GM23338 (cell line): Measurements from ENCODE around the gene MICA. TPM values are rescaled to one million over a fixed set of nuclear protein-coding genes. Genes with fewer than 3 reads are reported as not detected.

ENCODE experiments used
- ATAC-seq: fragments of 200-7000 bp; cut with Tn5 transposase; 3 replicates; pipeline ENCODE4 v1.9.1; 2020
- DNase-seq: peaks from one replicate; pipeline ENCODE4 v3.0.0-alpha.2; 2015; ENCODE audit warnings: low spot score
- H2AFZ ChIP-seq: fragments of 200-600 bp; sonication (generic); 2 replicates; pipeline ENCODE4 v1.8.0; 2016; ENCODE audit warnings: antibody characterized with exemption, mild to moderate bottlenecking, moderate library complexity
- H3F3A ChIP-seq: fragments of 200-600 bp; sonication (generic); replicated peaks from 2 replicates; pipeline ENCODE4 v1.8.0; 2017; ENCODE audit warnings: antibody characterized with exemption, mixed run types, low read depth
- H3K27ac ChIP-seq: fragments of 200-600 bp; sonication (generic); 2 replicates; pipeline ENCODE4 v1.6.1; 2016; ENCODE audit warnings: low read depth
- H3K27me3 ChIP-seq: fragments of 200-600 bp; sonication (generic); 2 replicates; pipeline ENCODE4 v1.8.0; 2016; ENCODE audit warnings: mild to moderate bottlenecking, mixed run types, moderate library complexity; ENCODE audit not compliant: insufficient read depth
- H3K36me3 ChIP-seq: fragments of 200-600 bp; sonication (generic); 2 replicates; pipeline ENCODE4 v1.8.0; 2016; ENCODE audit warnings: mild to moderate bottlenecking; ENCODE audit not compliant: insufficient read depth
- H3K4me1 ChIP-seq: fragments of 200-600 bp; sonication (generic); 2 replicates; pipeline ENCODE4 v1.8.0; 2016; ENCODE audit warnings: mild to moderate bottlenecking, moderate library complexity; ENCODE audit not compliant: insufficient read depth
- H3K4me2 ChIP-seq: fragments of 200-600 bp; sonication (generic); 2 replicates; pipeline ENCODE4 v1.7.1; 2017; ENCODE audit warnings: mixed run types
- H3K4me3 ChIP-seq: fragments of 200-600 bp; sonication (generic); 2 replicates; pipeline ENCODE4 v1.6.1; 2016; ENCODE audit warnings: mixed run types
- H3K79me2 ChIP-seq: fragments of 200-600 bp; sonication (generic); replicated peaks from 2 replicates; pipeline ENCODE4 v1.8.0; 2017; ENCODE audit warnings: mild to moderate bottlenecking; ENCODE audit not compliant: insufficient read depth
- H3K9me2 ChIP-seq: fragments of 200-600 bp; sonication (generic); 2 replicates; pipeline ENCODE4 v1.8.0; 2017; ENCODE audit not compliant: insufficient read depth
- H4K20me1 ChIP-seq: fragments of 200-600 bp; sonication (generic); replicated peaks from 2 replicates; pipeline ENCODE4 v1.8.0; 2017; ENCODE audit warnings: mild to moderate bottlenecking; ENCODE audit not compliant: insufficient read depth
- H3K27ac Mint-ChIP-seq: 2 replicates; pipeline ENCODE4 v1.8.0; 2020; ENCODE audit warnings: inconsistent platforms, mild to moderate bottlenecking, moderate library complexity, mixed read lengths
- H3K27me3 Mint-ChIP-seq: 3 replicates; pipeline ENCODE4 v1.8.0; 2022; ENCODE audit warnings: low read depth, mild to moderate bottlenecking, moderate library complexity, mixed read lengths, inconsistent platforms; ENCODE audit not compliant: insufficient read depth, poor library complexity
- H3K36me3 Mint-ChIP-seq: 3 replicates; pipeline ENCODE4 v1.8.0; 2021; ENCODE audit warnings: low read depth, mild to moderate bottlenecking, inconsistent platforms, moderate library complexity, mixed read lengths
- H3K4me1 Mint-ChIP-seq: 3 replicates; pipeline ENCODE4 v1.8.0; 2020; ENCODE audit warnings: mild to moderate bottlenecking, inconsistent platforms, mixed read lengths
- H3K4me3 Mint-ChIP-seq: 3 replicates; pipeline ENCODE4 v1.8.0; 2021; ENCODE audit warnings: moderate library complexity, mild to moderate bottlenecking, inconsistent platforms, mixed read lengths
- H3K9me3 Mint-ChIP-seq: 3 replicates; pipeline ENCODE4 v1.8.0; 2020; ENCODE audit warnings: moderate library complexity, mild to moderate bottlenecking, inconsistent platforms, mixed read lengths
- CREB1 ChIP-seq: fragments of 250-450 bp; sonication (Bioruptor Pico); IDR thresholded peaks from 2 replicates; pipeline ENCODE4 v1.5.0; 2020; ENCODE audit warnings: low read depth, mild to moderate bottlenecking, moderate library complexity
- EZH2 ChIP-seq: fragments of 200-600 bp; sonication (generic); IDR thresholded peaks from one replicate; pipeline ENCODE4 v1.8.0; 2017; ENCODE audit warnings: antibody characterized with exemption, mild to moderate bottlenecking, low read depth; ENCODE audit not compliant: unreplicated experiment
- EZH2phosphoT487 ChIP-seq: fragments of 200-600 bp; sonication (generic); IDR thresholded peaks from one replicate; pipeline ENCODE4 v1.8.1; 2018; ENCODE audit warnings: antibody characterized with exemption; ENCODE audit not compliant: unreplicated experiment
- JUNB ChIP-seq: IDR thresholded peaks from one replicate; pipeline ENCODE4 v1.6.1; 2016; ENCODE audit warnings: antibody characterized with exemption; ENCODE audit not compliant: unreplicated experiment
- NANOG ChIP-seq: IDR thresholded peaks from 2 replicates; pipeline ENCODE4 v1.6.1; 2016; ENCODE audit warnings: antibody characterized with exemption, borderline replicate concordance
- POLR2AphosphoS5 ChIP-seq: IDR thresholded peaks from 2 replicates; pipeline ENCODE4 v1.6.1; 2016; ENCODE audit warnings: antibody characterized with exemption, low read depth
- STAT1 ChIP-seq: IDR thresholded peaks from one replicate; pipeline ENCODE4 v1.6.1; 2016; ENCODE audit warnings: antibody characterized with exemption; ENCODE audit not compliant: unreplicated experiment
- ZNF114 ChIP-seq: fragments of 250-450 bp; sonication (Bioruptor Pico); IDR thresholded peaks from 2 replicates; pipeline ENCODE4 v1.5.0; 2020; ENCODE audit warnings: mild to moderate bottlenecking, moderate library complexity
- ZNF331 ChIP-seq: fragments of 250-450 bp; sonication (Bioruptor Pico); IDR thresholded peaks from 2 replicates; pipeline ENCODE4 v1.5.0; 2020; ENCODE audit warnings: low read depth, mild to moderate bottlenecking, moderate library complexity
- polyA plus RNA-seq: library from polyadenylated mRNA; unstranded; fragments of >200 nt; fragmentation: Nextera tagmentation; extraction: Ambion mirVana; gene quantifications from 2 replicates; pipeline ENCODE4 v1.2.1, GENCODE V29; 2016
- total RNA-seq: library from RNA; depleted of rRNA; stranded (reverse); fragments of >200 nt; shearing (Covaris generic); gene quantifications from 2 replicates; pipeline ENCODE4 v1.2.3, GENCODE V29; 2014
- TF ChIP-seq, protein P1 (sequence below): IDR thresholded peaks from 2 replicates; pipeline ENCODE4 v1.6.1; 2016; ENCODE audit warnings: antibody characterized with exemption
- TF ChIP-seq, protein P2 (sequence below): IDR thresholded peaks from one replicate; pipeline ENCODE4 v1.6.1; 2018; ENCODE audit warnings: antibody characterized with exemption; ENCODE audit not compliant: unreplicated experiment
- TF ChIP-seq, protein P3 (sequence below): fragments of 250-450 bp; sonication (Bioruptor Pico); IDR thresholded peaks from 2 replicates; pipeline ENCODE4 v1.5.0; 2020; ENCODE audit warnings: mild to moderate bottlenecking, moderate library complexity
- TF ChIP-seq, protein P4 (sequence below), 2 experiments: fragments of 200-600 bp in 1 of 2; sonication (generic) in 1 of 2; conservative IDR thresholded peaks; 2 replicates each; pipeline versions ENCODE4 v1.5.1 to v1.6.1; 2016 to 2017; ENCODE audit warnings: antibody characterized with exemption in 2 of 2, low read depth in 2 of 2, mild to moderate bottlenecking in 2 of 2, moderate library complexity in 1 of 2

MICA gene
- total and polyA plus RNA-seq, 2 experiments from 2014 or later = 13.4 to 22.7 TPM

DNA sequence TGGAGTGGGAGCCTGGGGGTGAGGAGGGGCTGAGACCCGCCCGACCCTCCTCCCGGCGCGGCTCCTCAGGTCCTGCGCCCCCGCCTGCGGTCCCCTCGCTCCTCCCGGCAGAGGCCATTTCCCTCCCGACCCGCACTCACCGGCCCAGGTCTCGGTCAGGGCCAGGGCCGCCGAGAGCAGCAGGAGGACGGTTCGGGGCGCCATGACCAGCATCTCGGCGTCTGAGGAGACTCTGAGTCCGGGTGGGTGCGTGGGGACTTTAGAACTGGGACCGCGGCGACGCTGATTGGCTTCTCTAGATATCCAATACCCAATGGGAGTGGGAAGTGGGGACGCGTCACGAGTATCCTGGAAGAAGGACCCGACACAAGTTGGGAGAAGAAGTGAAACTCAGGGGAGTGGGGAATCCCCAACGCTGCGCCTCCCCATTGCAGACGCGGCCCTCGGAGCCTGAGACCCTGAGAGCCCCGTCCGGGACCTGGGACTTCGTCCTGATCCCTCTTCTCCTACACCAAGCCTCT, 46.4 kb upstream of the MICA start, which contains the start of gene HLA-B:
HLA-B (minus strand) TSS at position 234 of the 521 bp plus-strand sequence; CDS start at position 213, 21 bp downstream.
- no peaks in the 10 kb centered on the region for H3K9me2 ChIP-seq
- peaks cover 37% of the 10 kb centered on the region for H3K27me3 Mint-ChIP-seq
- no peaks in the 10 kb centered on the region; the same call in 2 of the 3 replicates for H3K9me3 Mint-ChIP-seq
- no peaks in the 10 kb centered on the region for H3K4me1 ChIP-seq
- no peaks in the 10 kb centered on the region for H3K36me3 ChIP-seq
- no peaks in the 10 kb centered on the region for H3F3A ChIP-seq
- H3K27me3 ChIP-seq = peaks cover 46% of the 10 kb centered on the region
- H4K20me1 ChIP-seq = no peaks in the 10 kb centered on the region
- TF ChIP-seq EZH2 = no peak
- TF ChIP-seq, protein P1, sequence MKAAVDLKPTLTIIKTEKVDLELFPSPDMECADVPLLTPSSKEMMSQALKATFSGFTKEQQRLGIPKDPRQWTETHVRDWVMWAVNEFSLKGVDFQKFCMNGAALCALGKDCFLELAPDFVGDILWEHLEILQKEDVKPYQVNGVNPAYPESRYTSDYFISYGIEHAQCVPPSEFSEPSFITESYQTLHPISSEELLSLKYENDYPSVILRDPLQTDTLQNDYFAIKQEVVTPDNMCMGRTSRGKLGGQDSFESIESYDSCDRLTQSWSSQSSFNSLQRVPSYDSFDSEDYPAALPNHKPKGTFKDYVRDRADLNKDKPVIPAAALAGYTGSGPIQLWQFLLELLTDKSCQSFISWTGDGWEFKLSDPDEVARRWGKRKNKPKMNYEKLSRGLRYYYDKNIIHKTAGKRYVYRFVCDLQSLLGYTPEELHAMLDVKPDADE = no peak
- no peak for TF ChIP-seq CREB1 (CRISPR knock-in tag)
- TF ChIP-seq, protein P2, sequence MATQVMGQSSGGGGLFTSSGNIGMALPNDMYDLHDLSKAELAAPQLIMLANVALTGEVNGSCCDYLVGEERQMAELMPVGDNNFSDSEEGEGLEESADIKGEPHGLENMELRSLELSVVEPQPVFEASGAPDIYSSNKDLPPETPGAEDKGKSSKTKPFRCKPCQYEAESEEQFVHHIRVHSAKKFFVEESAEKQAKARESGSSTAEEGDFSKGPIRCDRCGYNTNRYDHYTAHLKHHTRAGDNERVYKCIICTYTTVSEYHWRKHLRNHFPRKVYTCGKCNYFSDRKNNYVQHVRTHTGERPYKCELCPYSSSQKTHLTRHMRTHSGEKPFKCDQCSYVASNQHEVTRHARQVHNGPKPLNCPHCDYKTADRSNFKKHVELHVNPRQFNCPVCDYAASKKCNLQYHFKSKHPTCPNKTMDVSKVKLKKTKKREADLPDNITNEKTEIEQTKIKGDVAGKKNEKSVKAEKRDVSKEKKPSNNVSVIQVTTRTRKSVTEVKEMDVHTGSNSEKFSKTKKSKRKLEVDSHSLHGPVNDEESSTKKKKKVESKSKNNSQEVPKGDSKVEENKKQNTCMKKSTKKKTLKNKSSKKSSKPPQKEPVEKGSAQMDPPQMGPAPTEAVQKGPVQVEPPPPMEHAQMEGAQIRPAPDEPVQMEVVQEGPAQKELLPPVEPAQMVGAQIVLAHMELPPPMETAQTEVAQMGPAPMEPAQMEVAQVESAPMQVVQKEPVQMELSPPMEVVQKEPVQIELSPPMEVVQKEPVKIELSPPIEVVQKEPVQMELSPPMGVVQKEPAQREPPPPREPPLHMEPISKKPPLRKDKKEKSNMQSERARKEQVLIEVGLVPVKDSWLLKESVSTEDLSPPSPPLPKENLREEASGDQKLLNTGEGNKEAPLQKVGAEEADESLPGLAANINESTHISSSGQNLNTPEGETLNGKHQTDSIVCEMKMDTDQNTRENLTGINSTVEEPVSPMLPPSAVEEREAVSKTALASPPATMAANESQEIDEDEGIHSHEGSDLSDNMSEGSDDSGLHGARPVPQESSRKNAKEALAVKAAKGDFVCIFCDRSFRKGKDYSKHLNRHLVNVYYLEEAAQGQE = no peak
- TF ChIP-seq EZH2phosphoT487 = no peak
- TF ChIP-seq POLR2AphosphoS5 = no peak
- TF ChIP-seq ZNF331 (CRISPR knock-in tag) = no peak
- no peak for TF ChIP-seq JUNB
- no peak for TF ChIP-seq ZNF114 (CRISPR knock-in tag)
- TF ChIP-seq STAT1 = no peak
- TF ChIP-seq, protein P3, sequence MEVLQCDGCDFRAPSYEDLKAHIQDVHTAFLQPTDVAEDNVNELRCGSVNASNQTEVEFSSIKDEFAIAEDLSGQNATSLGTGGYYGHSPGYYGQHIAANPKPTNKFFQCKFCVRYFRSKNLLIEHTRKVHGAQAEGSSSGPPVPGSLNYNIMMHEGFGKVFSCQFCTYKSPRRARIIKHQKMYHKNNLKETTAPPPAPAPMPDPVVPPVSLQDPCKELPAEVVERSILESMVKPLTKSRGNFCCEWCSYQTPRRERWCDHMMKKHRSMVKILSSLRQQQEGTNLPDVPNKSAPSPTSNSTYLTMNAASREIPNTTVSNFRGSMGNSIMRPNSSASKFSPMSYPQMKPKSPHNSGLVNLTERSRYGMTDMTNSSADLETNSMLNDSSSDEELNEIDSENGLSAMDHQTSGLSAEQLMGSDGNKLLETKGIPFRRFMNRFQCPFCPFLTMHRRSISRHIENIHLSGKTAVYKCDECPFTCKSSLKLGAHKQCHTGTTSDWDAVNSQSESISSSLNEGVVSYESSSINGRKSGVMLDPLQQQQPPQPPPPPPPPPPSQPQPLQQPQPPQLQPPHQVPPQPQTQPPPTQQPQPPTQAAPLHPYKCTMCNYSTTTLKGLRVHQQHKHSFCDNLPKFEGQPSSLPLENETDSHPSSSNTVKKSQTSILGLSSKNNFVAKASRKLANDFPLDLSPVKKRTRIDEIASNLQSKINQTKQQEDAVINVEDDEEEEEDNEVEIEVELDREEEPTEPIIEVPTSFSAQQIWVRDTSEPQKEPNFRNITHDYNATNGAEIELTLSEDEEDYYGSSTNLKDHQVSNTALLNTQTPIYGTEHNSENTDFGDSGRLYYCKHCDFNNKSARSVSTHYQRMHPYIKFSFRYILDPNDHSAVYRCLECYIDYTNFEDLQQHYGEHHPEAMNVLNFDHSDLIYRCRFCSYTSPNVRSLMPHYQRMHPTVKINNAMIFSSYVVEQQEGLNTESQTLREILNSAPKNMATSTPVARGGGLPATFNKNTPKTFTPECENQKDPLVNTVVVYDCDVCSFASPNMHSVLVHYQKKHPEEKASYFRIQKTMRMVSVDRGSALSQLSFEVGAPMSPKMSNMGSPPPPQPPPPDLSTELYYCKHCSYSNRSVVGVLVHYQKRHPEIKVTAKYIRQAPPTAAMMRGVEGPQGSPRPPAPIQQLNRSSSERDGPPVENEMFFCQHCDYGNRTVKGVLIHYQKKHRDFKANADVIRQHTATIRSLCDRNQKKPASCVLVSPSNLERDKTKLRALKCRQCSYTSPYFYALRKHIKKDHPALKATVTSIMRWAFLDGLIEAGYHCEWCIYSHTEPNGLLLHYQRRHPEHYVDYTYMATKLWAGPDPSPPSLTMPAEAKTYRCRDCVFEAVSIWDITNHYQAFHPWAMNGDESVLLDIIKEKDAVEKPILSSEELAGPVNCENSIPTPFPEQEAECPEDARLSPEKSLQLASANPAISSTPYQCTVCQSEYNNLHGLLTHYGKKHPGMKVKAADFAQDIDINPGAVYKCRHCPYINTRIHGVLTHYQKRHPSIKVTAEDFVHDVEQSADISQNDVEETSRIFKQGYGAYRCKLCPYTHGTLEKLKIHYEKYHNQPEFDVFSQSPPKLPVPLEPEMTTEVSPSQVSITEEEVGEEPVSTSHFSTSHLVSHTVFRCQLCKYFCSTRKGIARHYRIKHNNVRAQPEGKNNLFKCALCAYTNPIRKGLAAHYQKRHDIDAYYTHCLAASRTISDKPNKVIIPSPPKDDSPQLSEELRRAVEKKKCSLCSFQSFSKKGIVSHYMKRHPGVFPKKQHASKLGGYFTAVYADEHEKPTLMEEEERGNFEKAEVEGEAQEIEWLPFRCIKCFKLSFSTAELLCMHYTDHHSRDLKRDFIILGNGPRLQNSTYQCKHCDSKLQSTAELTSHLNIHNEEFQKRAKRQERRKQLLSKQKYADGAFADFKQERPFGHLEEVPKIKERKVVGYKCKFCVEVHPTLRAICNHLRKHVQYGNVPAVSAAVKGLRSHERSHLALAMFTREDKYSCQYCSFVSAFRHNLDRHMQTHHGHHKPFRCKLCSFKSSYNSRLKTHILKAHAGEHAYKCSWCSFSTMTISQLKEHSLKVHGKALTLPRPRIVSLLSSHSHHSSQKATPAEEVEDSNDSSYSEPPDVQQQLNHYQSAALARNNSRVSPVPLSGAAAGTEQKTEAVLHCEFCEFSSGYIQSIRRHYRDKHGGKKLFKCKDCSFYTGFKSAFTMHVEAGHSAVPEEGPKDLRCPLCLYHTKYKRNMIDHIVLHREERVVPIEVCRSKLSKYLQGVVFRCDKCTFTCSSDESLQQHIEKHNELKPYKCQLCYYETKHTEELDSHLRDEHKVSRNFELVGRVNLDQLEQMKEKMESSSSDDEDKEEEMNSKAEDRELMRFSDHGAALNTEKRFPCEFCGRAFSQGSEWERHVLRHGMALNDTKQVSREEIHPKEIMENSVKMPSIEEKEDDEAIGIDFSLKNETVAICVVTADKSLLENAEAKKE = no peak
- TF ChIP-seq, protein P4, sequence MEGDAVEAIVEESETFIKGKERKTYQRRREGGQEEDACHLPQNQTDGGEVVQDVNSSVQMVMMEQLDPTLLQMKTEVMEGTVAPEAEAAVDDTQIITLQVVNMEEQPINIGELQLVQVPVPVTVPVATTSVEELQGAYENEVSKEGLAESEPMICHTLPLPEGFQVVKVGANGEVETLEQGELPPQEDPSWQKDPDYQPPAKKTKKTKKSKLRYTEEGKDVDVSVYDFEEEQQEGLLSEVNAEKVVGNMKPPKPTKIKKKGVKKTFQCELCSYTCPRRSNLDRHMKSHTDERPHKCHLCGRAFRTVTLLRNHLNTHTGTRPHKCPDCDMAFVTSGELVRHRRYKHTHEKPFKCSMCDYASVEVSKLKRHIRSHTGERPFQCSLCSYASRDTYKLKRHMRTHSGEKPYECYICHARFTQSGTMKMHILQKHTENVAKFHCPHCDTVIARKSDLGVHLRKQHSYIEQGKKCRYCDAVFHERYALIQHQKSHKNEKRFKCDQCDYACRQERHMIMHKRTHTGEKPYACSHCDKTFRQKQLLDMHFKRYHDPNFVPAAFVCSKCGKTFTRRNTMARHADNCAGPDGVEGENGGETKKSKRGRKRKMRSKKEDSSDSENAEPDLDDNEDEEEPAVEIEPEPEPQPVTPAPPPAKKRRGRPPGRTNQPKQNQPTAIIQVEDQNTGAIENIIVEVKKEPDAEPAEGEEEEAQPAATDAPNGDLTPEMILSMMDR (conservative IDR thresholded peaks at IDR 0.05; ENCODE audit: low read depth in 2 of 2) = no peak
- TF ChIP-seq NANOG = no peak
- H3K4me1 Mint-ChIP-seq = peaks cover 2% of the 10 kb centered on the region; the same call in 2 of the 3 replicates
- ATAC-seq (peak; percentile 85), DNase-seq (peak; percentile 79)
- H3K27ac Mint-ChIP-seq = no peak within 1 kb of the TSS
- no peak within 1 kb of the TSS for H3K27ac ChIP-seq
- H3K4me3 ChIP-seq = peak within 1 kb of the TSS; percentile 61
- no peaks in the 10 kb centered on the region for H3K79me2 ChIP-seq
- no peak within 1 kb of the TSS for H2AFZ ChIP-seq
- peak within 1 kb of the TSS; percentile 74; the same call in 1 of the 2 replicates for H3K4me2 ChIP-seq
- peaks cover 22% of the 10 kb centered on the region for H3K36me3 Mint-ChIP-seq
- peak within 1 kb of the TSS; percentile 86 for H3K4me3 Mint-ChIP-seq
